ENCODE measurements around the gene PTGER2.

The PTGER2 gene, protein sequence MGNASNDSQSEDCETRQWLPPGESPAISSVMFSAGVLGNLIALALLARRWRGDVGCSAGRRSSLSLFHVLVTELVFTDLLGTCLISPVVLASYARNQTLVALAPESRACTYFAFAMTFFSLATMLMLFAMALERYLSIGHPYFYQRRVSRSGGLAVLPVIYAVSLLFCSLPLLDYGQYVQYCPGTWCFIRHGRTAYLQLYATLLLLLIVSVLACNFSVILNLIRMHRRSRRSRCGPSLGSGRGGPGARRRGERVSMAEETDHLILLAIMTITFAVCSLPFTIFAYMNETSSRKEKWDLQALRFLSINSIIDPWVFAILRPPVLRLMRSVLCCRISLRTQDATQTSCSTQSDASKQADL

GRCh38 chr14:52313903-52314594 lies at the start of gene PTGER2:
Gene PTGER2 (plus strand): TSS chr14:52314312. CDS start chr14:52314549, 237 bp downstream.
- no peak for FAIRE-seq

DNA sequence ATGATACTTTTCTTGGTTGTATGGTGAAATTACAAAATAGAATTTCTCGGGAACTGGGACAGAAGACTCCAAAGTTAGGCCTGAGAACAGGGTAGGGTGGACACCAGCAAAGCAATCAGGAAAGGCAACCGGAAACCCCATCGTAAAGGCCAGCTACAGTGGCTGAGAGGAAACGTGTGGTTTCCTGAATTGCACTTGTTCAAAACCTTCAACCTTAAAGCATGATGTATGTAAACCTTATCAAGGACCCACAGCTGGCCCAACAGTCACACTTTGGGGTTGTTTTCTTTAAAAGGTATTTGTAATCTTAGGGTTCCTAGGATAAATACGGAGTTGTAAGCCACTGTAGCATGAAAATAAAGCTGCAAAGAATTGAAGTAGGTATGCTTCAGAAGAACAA lies 48.9 kb upstream of the PTGER2 start:
- FAIRE-seq = no peak

DNA sequence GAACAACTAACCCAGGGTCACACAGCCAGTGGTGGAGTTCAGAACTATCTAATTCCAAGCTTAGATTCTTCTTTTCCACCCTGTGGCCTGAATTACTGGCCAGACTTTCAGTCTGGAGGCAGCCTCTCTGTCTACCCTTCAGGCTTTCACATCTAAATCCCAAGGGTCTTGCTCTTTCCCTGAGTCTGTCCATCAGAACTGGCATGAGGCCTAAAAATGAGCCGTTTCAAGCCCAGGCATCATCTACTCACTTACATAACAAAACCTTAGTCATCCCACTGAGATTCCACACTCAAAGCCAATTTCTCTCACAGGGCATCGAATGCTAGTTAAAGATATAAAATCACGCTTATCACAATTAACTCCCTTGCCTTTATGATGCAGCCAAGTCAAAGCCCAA lies 47.9 kb upstream of the PTGER2 start:
- FAIRE-seq = no peak

DNA sequence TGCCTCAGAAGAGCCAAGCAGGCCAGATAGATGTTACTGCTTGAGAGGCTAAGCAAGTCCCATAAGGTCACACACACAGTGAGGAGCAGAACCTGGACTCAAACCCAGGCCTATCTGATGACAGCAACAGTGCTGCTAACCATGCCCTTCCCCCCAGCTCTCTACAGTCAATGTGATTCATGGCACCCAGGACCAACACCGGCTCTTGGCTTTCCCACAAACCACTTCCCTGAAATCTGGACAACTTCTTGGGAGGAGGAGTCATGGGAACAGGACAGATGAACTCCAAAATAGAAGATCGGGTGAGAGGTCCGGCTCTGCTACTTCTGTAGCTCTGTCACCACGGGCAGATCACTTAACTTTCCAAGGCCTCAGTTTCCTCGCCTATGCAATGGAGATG lies 47.3 kb upstream of the PTGER2 start:
- FAIRE-seq = no peak

GRCh38 chr14:52267501-52268278 lies 46.4 kb upstream of the PTGER2 start, which contains the start of gene PTGDR:
Gene PTGDR (plus strand): TSS chr14:52267698. CDS start chr14:52267815, 117 bp downstream.
- FAIRE-seq = no peak

DNA sequence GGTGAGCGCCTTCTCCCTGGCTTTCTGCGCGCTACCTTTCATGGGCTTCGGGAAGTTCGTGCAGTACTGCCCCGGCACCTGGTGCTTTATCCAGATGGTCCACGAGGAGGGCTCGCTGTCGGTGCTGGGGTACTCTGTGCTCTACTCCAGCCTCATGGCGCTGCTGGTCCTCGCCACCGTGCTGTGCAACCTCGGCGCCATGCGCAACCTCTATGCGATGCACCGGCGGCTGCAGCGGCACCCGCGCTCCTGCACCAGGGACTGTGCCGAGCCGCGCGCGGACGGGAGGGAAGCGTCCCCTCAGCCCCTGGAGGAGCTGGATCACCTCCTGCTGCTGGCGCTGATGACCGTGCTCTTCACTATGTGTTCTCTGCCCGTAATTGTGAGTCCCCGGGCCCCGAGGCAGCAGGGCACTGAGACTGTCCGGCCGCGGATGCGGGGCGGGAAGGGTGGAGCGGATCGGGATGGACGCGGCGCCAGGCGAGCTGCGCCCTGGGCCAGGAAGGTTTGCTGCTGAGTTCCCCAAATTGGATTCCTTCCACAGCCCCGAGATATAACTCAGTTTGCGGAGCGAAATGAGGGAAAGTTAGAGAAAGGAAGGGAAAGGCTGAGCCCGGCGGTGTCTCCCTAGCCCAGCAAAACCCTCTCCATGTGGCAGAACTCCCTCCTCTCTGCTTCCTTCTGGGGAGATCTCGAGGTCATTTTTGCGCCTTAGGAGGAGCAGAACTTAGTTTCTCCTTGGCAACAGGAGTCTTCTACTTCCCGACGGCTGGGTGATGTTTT lies 45.6 kb upstream of the PTGER2 start:
- no peak for FAIRE-seq

DNA sequence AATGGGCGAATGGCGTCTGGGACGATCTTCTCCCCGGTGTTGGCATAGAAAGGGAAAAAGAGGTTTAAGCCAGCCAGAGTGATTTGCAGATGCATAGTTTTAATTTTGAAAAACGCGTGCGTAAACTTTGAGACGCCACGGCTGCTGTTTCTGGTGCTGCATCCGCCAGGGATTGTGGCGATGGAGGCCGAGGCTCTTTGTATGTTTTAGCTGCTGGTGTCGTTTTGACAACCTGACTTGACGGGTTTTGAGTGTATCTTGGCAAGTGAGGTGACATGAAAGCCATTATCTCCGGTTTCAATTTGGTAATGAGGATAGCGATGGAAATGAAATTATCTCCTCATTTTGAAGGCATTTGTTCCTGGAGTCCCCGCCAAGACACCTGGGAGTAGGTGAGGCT lies 45.0 kb upstream of the PTGER2 start:
- FAIRE-seq = no peak

GRCh38 chr14:52269982-52270381 lies 44.1 kb upstream of the PTGER2 start:
- FAIRE-seq = no peak

- FAIRE-seq = no peak
These were observed 42.6 kb upstream of the PTGER2 start for GRCh38 chr14:52271538-52271937.

DNA sequence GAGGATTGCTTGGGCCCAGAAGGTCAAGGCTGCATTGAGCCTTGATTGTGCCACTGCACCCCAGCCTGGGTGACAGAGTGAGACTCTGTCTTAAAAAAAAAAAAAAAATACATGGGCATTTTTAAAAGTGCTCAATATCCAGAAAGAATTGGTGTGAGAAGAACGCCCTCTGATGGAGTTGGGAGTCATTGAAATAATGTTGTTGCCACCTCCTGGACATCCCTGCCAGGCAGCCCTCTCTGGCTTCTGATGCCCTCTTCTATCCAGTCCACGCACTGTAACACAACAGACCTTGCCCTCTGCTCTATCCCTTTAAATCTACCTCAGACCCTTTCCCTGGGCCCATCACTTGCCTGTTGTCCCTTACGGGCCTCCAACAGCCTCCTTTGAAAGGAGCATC lies 41.7 kb upstream of the PTGER2 start:
- no peak for FAIRE-seq

- no peak for FAIRE-seq
These were observed 38.7 kb upstream of the PTGER2 start for GRCh38 chr14:52275372-52275771.

DNA sequence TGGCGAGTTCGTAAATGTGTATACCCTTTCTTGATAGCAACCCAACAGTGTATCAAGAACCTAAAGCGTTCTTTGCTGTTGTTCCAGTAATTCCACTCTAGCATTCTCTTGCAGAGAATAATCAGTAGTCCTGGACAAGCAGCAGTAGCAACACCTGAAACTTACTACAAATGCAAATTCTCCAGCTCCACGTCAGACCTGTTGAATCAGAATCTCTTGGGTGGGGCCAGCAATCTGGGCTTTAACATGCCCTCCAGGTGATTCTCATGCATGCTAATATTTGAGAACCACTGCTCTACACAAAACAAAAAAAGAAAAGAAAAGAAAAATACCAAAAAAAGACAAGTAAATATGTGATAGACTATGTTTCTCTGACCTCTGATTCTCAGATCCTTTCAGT lies 36.6 kb upstream of the PTGER2 start:
- FAIRE-seq = no peak

- no peak for FAIRE-seq
These were observed 34.7 kb upstream of the PTGER2 start for GRCh38 chr14:52279408-52279807.

DNA sequence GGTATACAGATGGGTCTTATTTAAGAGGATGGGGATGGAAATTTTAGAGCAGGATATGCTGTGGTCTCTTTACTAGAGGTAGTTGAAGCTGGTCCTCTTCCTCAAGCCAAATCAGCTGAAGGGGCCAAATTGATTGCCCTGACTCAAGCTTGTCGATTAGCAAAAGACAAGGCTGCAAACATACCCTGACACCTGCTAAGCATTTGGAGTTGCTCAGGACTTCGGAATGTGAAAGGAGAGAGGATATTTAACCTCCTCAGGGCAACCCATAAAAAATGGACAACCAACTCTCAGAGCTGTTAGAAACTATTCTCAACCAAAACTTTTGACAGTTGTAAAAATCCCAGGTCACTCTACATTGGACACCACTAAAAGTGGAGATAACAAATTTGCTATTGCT lies 31.0 kb upstream of the PTGER2 start:
- FAIRE-seq = no peak

DNA sequence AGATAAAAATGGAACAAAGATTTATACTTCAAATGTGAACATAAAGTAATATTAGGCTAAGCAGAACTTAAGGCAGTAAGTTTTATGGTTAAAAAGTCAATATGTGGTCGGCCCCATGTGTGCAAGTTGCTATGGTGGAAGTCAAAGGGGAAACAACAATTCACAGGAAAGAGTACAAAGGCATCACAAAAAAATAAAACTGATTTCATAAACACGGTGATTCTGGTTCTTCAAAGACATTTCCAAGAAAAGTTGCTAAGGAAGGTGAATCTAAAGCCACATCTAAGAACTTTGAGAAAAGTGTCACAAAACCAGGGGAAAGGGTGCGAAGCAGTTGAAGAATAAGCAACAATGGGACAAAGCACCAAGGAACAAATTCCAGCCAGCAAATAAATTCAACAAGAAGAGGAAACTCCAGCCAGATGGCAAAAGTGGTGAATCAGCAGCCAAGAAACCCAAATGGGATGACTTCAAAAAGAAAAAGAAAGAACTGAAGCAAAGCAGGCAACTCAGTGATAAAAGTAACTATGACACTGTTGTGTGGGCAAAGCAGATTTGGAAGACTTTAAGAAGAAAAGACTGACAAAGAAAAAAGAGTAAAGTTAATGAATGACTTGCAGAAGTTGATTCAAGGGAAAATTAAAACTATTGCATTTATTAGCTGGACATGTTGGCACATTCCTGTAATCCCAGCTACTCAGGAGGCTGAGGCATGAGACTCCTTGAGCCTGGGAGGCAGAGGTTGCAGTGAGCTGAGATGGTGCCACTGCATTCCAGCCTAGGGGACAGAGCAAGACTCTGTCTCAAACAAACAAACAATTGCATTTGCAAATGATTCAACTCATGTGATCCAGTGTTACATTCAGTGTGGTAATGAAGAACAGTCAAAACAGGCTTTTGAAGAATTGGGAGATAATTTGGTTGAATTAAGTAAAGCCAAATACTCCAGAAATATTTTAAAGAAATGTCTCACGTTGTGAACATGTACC lies 27.2 kb upstream of the PTGER2 start:
- no peak for FAIRE-seq

- no peak for FAIRE-seq
These were observed 17.7 kb upstream of the PTGER2 start for GRCh38 chr14:52296378-52296777.

DNA sequence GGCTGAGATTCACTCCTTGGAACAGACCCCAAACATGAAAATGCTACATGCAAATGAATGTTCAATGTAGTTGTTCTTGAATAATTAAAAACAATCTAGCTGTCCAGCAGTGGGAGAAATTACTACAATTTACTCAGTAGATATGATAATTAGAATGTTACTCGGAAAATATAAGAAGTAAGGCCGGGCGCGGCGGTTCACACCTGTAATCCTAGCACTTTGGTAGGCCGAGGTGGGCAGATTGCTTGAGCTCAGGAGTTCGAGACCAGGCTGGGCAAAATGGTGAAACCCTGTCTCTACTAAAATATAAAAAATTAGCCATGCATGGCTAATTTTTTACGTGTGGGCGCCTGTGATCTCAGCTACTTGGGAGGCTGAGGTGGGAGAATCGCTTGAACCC lies 15.3 kb upstream of the PTGER2 start:
- FAIRE-seq = no peak

DNA sequence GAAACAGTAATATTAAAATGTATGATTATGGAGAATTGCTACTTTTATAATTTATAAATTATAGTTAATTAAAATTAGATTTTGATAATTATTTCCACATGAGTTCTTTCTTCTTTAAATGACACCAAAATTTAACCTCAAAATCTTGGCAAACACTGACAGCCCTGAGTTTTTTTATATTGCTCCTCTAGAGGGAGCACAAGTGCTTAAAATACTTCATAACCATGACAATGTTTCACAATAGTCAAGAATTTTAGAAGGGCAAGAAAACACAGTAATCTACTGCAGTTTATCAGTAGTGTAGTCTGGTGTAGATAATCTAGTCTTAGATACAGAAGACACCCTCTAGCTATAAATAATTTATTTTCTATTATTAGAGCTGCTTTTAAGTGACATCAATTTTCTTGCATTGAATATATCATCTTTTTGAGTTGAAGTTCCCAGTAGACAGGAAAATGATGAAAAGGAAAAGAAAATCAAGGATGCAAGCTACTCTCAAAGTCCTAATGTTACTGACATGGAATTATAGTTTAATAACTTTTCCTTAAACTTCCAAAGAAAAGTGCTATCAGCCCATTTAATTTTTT lies 14.3 kb upstream of the PTGER2 start:
- peak; percentile 99 for FAIRE-seq

DNA sequence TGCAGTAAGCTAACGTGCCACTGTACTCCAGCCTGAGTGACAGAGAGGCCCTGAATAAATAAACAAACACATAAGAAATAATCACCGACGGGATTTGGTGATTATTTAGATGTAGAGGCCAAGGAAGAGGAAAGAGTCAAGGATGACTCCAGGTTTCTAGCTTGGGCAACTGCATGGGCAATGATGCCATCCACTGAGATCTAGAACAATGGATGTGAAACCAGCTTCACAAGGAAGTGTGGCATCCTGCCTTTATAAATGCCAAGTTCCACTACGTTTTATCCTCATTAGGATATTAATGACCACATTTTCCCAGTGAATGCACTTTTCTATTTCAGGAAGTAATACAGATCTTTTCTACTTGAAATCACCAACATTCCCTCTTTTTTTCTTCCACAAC lies 10.9 kb upstream of the PTGER2 start:
- FAIRE-seq = no peak

- no peak for FAIRE-seq
These were observed 9.7 kb upstream of the PTGER2 start for GRCh38 chr14:52304248-52304904.

GRCh38 chr14:52305014-52305413 lies 9.1 kb upstream of the PTGER2 start:
- FAIRE-seq = no peak

Measured in TTC549 (cell line).